Ectodermal cell (in vitro differentiated cells): ENCODE data around the gene KCTD7.
"Not testable (repeated sequence)": the region's sequence is repeated elsewhere in the genome, so short reads cannot be mapped to it uniquely, and the experiment has no call there.

Source experiments
- H3K27ac ChIP-seq: 2 replicates; pipeline ENCODE4 v1.7.0; 2013; ENCODE audit warnings: mild to moderate bottlenecking, low read depth, low read length; ENCODE audit not compliant: insufficient read depth, poor library complexity, severe bottlenecking
- H3K27me3 ChIP-seq: 2 replicates; pipeline ENCODE4 v1.7.0; 2013; ENCODE audit warnings: mild to moderate bottlenecking, low read length; ENCODE audit not compliant: insufficient read depth, control insufficient read depth, poor library complexity, severe bottlenecking
- H3K36me3 ChIP-seq: one replicate; pipeline ENCODE4 v1.7.0; 2013; ENCODE audit warnings: low read length; ENCODE audit not compliant: control insufficient read depth, insufficient read depth
- H3K4me1 ChIP-seq: one replicate; pipeline ENCODE4 v1.7.0; 2013; ENCODE audit warnings: low read length; ENCODE audit not compliant: control insufficient read depth, insufficient read depth
- H3K4me3 ChIP-seq: 2 replicates; pipeline ENCODE4 v1.7.0; 2013; ENCODE audit warnings: low read depth, low read length, control low read depth; ENCODE audit not compliant: insufficient read depth
- H3K9me3 ChIP-seq: 2 replicates; pipeline ENCODE4 v1.7.0; 2013; ENCODE audit warnings: mild to moderate bottlenecking, low read length, moderate library complexity; ENCODE audit not compliant: control insufficient read depth
- whole genome bisulfite sequencing, 2 experiments: methylation state at CpG; one replicate each; pipeline ENCODE4 v1.1.7; 2013; ENCODE audit warnings: missing lambda C conversion rate in 2 of 2; 5-methylcytosine and 5-hydroxymethylcytosine counted together

The KCTD7 gene

GRCh38 chr7:66682350-66683093 lies 53.8 kb downstream of the KCTD7 start:
- Histone ChIP-seq H3K27me3 (no peaks in the 10 kb centered on the region), H3K4me3 (peak overlapping the region; percentile 87), H3K27ac (no peak overlapping the region), H3K36me3 (no peaks in the 10 kb centered on the region), H3K4me1 (no peaks in the 10 kb centered on the region), H3K9me3 (no peaks in the 10 kb centered on the region)
- WGBS, 2 experiments = 5% methylated on average over 66 of the region's 66 CpGs

DNA sequence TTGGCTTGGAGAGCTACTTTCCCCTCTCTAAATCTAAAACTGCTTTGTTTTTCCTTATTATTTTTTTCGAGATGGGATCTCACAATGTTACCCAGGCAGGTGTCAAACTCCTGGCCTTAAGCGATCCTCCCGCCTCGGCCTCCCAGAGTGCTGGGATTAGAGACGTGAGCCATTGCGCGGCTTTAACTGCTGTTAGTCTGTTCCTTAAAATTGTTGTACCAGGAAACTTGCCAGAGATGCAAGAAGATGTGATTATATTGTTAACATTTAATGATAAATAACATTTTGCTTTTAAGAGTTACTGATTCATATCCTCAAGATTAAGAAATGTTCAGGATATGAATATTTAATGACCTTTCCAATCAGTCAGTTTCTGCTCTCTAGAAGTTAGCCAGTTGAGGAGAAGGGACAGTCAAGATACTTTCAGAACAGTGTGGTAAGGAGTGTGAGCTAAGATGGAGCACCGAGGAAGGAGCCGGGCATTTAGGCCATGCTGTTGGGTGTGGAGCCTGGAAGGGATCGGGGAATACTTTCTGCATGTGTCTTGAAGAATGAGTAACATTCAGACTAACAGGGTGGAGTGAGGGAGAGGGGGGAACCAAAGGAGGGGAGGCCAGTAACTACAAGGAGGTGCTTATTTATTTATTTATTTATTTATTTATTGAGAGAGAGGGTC lies 54.6 kb downstream of the KCTD7 start:
- 86 to 87% methylated on average over 10 of the region's 10 CpGs for WGBS, 2 experiments
- H3K27me3 ChIP-seq = not testable (repeated sequence)

DNA sequence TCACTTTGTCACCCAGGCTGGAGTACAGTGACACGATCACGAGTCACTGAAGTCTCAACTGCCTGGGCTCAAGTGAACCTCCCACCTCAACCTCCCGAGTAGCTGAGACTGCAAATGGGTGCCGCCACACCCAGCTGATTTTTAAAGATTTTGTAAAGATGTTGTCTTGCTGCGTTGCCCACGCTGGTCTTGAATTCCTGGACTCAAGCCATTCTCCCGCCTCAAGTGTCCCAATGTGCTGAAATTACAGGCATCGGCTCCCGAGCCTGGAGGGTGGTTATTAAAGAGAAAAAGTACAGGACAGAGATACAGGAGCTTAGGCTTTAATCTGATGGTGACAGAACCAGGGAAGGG lies 55.1 kb downstream of the KCTD7 start:
- H3K27ac ChIP-seq = no peak overlapping the region
- H3K27me3 ChIP-seq = no peaks in the 10 kb centered on the region
- no peaks in the 10 kb centered on the region for H3K36me3 ChIP-seq
- H3K4me1 ChIP-seq = no peaks in the 10 kb centered on the region
- H3K4me3 ChIP-seq = no peak overlapping the region
- H3K9me3 ChIP-seq = no peaks in the 10 kb centered on the region
- 93% methylated on average over 9 of the region's 9 CpGs for WGBS, 2 experiments

More for the DNA sequence above, 54.6 kb downstream of the KCTD7 start:
- H3K9me3 ChIP-seq, H3K36me3 ChIP-seq, H3K27ac ChIP-seq, H3K4me1 ChIP-seq: not testable (repeated sequence)
- peak overlapping the region; percentile 87 for H3K4me3 ChIP-seq

- not testable (repeated sequence) for H3K36me3 ChIP-seq, H3K27me3 ChIP-seq, H3K27ac ChIP-seq, H3K9me3 ChIP-seq, H3K4me3 ChIP-seq, H3K4me1 ChIP-seq
- WGBS, 2 experiments = 87 to 95% methylated on average over 4 of the region's 4 CpGs
Observed at GRCh38 chr7:66685663-66686062, 57.0 kb downstream of the KCTD7 start.

DNA sequence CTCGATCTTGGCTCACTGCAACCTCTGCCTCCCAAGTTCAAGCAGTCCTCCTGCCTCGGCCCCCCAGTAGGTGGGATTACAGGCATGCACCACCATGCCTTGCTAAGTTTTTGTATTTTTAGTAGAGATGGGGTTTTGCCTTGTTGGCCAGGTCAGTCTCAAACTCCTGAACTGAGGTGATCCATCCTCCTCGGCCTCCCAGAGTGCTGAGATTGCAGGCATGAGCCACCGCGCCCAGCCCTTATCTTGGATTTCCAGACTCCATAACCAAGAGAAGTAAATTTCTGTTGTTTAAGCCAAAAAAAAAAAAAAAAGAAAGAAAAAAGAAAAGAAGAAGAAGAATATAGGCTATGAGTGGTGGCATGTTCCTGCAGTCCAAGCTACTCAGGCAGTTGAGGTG lies 58.5 kb downstream of the KCTD7 start:
- no peaks in the 10 kb centered on the region for H3K36me3 ChIP-seq
- H3K27me3 ChIP-seq = no peaks in the 10 kb centered on the region
- no peaks in the 10 kb centered on the region for H3K4me1 ChIP-seq
- 94 to 96% methylated on average over 5 of the region's 5 CpGs for WGBS, 2 experiments
- H3K9me3 ChIP-seq = no peaks in the 10 kb centered on the region
- H3K27ac ChIP-seq = no peak overlapping the region
- no peak overlapping the region for H3K4me3 ChIP-seq

GRCh38 chr7:66687672-66688071 lies 59.0 kb downstream of the KCTD7 start:
- not testable (repeated sequence) for H3K27ac ChIP-seq, H3K27me3 ChIP-seq, H3K4me3 ChIP-seq, H3K9me3 ChIP-seq, H3K36me3 ChIP-seq, H3K4me1 ChIP-seq
- WGBS, 2 experiments = 94 to 96% methylated on average over 6 of the region's 6 CpGs

- H3K4me3 ChIP-seq = no peak overlapping the region
- H3K27me3 ChIP-seq = no peaks in the 10 kb centered on the region
- no peaks in the 10 kb centered on the region for H3K36me3 ChIP-seq
- H3K27ac ChIP-seq = no peak overlapping the region
- H3K4me1 ChIP-seq = no peaks in the 10 kb centered on the region
- H3K9me3 ChIP-seq = no peaks in the 10 kb centered on the region
- 80 to 100% methylated on average over 1 of the region's 2 CpGs for WGBS, 2 experiments
Observed at GRCh38 chr7:66689081-66689480, 60.4 kb downstream of the KCTD7 start.

- H3K27ac ChIP-seq = no peak overlapping the region
- no peaks in the 10 kb centered on the region for H3K4me1 ChIP-seq
- H3K4me3 ChIP-seq = no peak overlapping the region
- H3K36me3 ChIP-seq = no peaks in the 10 kb centered on the region
- no peaks in the 10 kb centered on the region for H3K27me3 ChIP-seq
- H3K9me3 ChIP-seq = no peaks in the 10 kb centered on the region
- 92 to 94% methylated on average over 4 of the region's 4 CpGs for WGBS, 2 experiments
Observed at GRCh38 chr7:66693331-66693730, 64.7 kb downstream of the KCTD7 start.
